Neural crest cell (in vitro differentiated cells): ENCODE measurements around the gene FCRL4. TPM values are rescaled to one million over a fixed set of nuclear protein-coding genes. Genes with fewer than 3 reads are reported as not detected.

ENCODE experiments used
- DNase-seq: peaks from one replicate; pipeline ENCODE4 v3.0.0; 2021; ENCODE audit warnings: low read depth, mixed read lengths, low spot score
- H3K27ac Mint-ChIP-seq: one replicate; pipeline ENCODE4 v1.8.0; 2021; ENCODE audit warnings: mild to moderate bottlenecking, mixed read lengths; ENCODE audit not compliant: unreplicated experiment
- H3K27me3 Mint-ChIP-seq: 2 replicates; pipeline ENCODE4 v1.8.0; 2021; ENCODE audit warnings: low read depth, mild to moderate bottlenecking, mixed read lengths
- H3K36me3 Mint-ChIP-seq: 2 replicates; pipeline ENCODE4 v1.8.0; 2021; ENCODE audit warnings: low read depth, mild to moderate bottlenecking, mixed read lengths
- H3K4me1 Mint-ChIP-seq: 2 replicates; pipeline ENCODE4 v1.8.0; 2021; ENCODE audit warnings: mixed read lengths
- H3K4me3 Mint-ChIP-seq: one replicate; pipeline ENCODE4 v1.8.0; 2021; ENCODE audit warnings: mild to moderate bottlenecking, mixed read lengths
- H3K9me3 Mint-ChIP-seq: 2 replicates; pipeline ENCODE4 v1.8.0; 2021; ENCODE audit warnings: mixed read lengths
- total RNA-seq: library from RNA; stranded (reverse); gene quantifications from 2 replicates; pipeline ENCODE4 v1.2.1, GENCODE V29; 2021
- TF ChIP-seq, protein P1 (sequence below): fragments of 200-600 bp; sonication (generic); conservative IDR thresholded peaks from 2 replicates; pipeline ENCODE4 v1.5.0; 2021; ENCODE audit warnings: antibody characterized with exemption, mild to moderate bottlenecking

The FCRL4 gene
- total RNA-seq, 1 donor from 2014 or later, result not detected

DNA sequence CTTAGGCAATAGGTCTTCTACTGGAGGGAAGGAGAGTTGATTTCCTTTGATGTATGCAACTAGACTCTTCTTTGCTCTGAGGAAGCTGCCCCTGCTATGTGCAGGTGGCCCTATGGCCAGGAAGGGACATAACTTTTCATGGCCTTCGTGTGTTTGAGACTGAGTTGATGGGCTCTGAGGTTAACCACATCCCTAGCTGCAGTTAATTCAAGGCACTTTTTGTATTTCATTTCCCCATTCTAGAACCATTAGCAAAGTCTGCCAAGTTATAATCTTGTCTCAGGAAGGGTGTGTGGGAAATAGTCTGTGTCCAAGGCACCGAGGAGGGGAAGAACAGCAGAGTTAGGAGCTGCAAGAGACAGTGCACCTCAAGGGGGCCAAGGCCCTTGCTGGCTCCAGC, 2.5 kb downstream of the FCRL4 start:
- no peaks in the 10 kb centered on the region for H3K4me1 Mint-ChIP-seq
- no peak overlapping the region for H3K27ac Mint-ChIP-seq
- H3K36me3 Mint-ChIP-seq, result no peaks in the 10 kb centered on the region
- TF ChIP-seq, protein P1, sequence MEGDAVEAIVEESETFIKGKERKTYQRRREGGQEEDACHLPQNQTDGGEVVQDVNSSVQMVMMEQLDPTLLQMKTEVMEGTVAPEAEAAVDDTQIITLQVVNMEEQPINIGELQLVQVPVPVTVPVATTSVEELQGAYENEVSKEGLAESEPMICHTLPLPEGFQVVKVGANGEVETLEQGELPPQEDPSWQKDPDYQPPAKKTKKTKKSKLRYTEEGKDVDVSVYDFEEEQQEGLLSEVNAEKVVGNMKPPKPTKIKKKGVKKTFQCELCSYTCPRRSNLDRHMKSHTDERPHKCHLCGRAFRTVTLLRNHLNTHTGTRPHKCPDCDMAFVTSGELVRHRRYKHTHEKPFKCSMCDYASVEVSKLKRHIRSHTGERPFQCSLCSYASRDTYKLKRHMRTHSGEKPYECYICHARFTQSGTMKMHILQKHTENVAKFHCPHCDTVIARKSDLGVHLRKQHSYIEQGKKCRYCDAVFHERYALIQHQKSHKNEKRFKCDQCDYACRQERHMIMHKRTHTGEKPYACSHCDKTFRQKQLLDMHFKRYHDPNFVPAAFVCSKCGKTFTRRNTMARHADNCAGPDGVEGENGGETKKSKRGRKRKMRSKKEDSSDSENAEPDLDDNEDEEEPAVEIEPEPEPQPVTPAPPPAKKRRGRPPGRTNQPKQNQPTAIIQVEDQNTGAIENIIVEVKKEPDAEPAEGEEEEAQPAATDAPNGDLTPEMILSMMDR, result no peak
- H3K9me3 Mint-ChIP-seq, result no peaks in the 10 kb centered on the region
- no peak for DNase-seq
- H3K27me3 Mint-ChIP-seq, result peaks cover 45% of the 10 kb centered on the region
- H3K4me3 Mint-ChIP-seq, result no peak overlapping the region

DNA sequence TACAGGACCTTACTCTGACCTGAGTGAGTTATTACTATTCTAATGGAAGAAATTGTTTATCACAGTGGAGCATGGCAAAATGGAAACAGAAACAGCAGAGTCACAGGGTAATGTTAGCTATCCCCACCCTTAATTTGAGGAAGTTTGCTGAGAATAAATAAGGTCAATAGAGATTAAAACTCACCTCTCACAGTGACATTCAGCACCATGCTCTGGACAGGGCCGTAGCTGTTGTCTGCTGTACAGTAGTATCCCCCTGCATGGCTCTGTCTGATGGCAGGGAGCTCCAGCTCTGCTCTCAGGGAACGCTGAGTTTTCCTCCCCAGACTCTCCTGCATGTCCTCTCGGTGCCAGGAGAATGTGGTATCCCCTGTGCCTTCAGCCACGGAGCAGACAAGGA, 11.9 kb downstream of the FCRL4 start:
- TF ChIP-seq, protein P1, result no peak
- peaks cover 36% of the 10 kb centered on the region for H3K27me3 Mint-ChIP-seq
- H3K4me3 Mint-ChIP-seq, result no peak overlapping the region
- DNase-seq, result no peak
- H3K36me3 Mint-ChIP-seq, result no peaks in the 10 kb centered on the region
- H3K27ac Mint-ChIP-seq, result no peak overlapping the region
- H3K4me1 Mint-ChIP-seq, result peaks cover 4% of the 10 kb centered on the region
- no peaks in the 10 kb centered on the region for H3K9me3 Mint-ChIP-seq

DNA sequence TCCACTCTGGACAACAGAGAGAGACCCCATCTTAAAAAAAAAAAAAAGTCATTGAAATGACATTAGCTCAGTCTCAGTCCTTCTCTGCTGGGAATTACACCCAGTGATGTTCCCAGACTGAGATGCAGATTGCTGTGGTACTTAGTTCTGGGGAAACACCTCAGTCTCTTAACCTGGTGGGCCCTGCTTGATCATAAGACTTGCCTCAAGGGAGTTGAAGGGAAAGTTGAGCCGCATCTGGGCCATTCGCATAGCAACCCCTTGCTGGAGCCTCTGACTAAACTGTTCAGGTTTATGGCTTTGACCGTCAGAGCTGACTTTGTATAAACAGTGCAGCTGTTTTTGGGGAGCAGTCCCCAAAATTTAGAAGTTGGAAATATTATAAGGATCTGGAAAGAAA, 13.4 kb downstream of the FCRL4 start:
- Mint-ChIP-seq H3K4me3 (no peak overlapping the region), H3K9me3 (no peaks in the 10 kb centered on the region), H3K36me3 (no peaks in the 10 kb centered on the region), H3K27ac (no peak overlapping the region), H3K4me1 (peaks cover 4% of the 10 kb centered on the region), H3K27me3 (peaks cover 30% of the 10 kb centered on the region)
- DNase-seq, result no peak
- TF ChIP-seq, protein P1, result no peak

DNA sequence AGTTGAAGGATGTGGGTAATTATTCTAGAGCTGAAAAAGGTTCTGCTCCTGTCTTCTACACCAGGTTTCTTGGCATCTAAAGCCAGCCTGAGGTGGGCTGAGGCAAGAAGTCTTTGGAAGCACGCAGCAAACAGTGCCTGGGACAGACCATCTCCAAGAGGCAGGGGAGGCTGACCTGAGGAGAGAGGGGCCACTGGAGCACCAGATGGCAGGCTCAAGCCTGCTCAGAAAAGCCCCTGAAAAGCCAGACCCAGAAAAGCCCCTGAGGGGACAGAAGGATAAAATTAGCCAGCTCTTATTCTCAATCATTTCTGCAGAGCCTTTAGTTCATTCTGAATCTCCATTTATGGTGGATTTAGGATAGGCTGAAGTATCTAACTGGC, 17.1 kb downstream of the FCRL4 start:
- TF ChIP-seq, protein P1, result no peak
- no peak for DNase-seq
- H3K27me3 Mint-ChIP-seq, result peaks cover 27% of the 10 kb centered on the region
- no peaks in the 10 kb centered on the region for H3K4me1 Mint-ChIP-seq
- no peaks in the 10 kb centered on the region for H3K36me3 Mint-ChIP-seq
- no peak overlapping the region for H3K4me3 Mint-ChIP-seq
- H3K9me3 Mint-ChIP-seq, result no peaks in the 10 kb centered on the region
- H3K27ac Mint-ChIP-seq, result no peak overlapping the region

DNA sequence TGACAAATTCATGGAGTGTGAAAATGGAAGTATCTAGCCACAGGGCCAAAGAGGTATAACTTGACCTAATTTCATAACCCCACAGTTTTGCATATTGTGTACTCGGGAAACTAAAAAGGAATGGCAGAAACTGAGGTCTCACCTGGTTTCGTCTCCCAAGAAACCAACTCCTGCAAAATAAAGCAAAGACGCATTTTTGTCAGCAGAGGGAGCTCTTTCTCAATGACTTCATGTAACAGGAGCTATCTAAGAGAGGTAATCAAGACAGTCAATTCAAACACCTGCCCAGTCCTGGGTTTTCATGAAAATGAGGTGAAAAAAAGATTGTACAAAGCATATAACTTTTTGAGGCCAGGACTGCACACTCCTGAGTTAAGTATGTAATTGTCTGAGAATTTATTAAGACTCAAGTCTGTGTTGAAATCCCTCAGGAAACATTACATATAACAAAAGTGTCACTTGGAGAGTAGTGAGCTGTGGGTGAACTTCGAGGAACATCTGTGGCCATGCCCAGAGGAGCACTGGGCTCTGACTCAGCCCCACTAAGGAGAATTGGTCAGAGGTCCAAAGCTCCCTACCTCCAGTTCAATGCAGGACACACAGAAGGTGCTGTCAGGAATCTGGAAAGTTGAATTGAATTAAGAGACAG, 17.6 kb downstream of the FCRL4 start:
- Mint-ChIP-seq H3K36me3 (no peaks in the 10 kb centered on the region), H3K27me3 (peaks cover 24% of the 10 kb centered on the region), H3K4me3 (no peak overlapping the region), H3K27ac (no peak overlapping the region), H3K4me1 (no peaks in the 10 kb centered on the region), H3K9me3 (no peaks in the 10 kb centered on the region)
- peak; percentile 23 for DNase-seq
- TF ChIP-seq, protein P1, result peak; percentile 86
